Upper lobe of left lung (tissue), 6 donors: ENCODE results near the gene DLGAP1. TPM values are rescaled to one million over a fixed set of nuclear protein-coding genes. Genes with fewer than 3 reads are reported as not detected.
"Not testable (repeated sequence)": the region's sequence is repeated elsewhere in the genome, so short reads cannot be mapped to it uniquely, and the experiment has no call there.

Experiments
- ATAC-seq, 2 donors: fragments of 200-7000 bp; cut with Tn5 transposase; one replicate each; pipeline ENCODE4 v1.9.1; 2022; ENCODE audit warnings: mild to moderate bottlenecking in 2 of 2, moderate library complexity in 2 of 2; ENCODE audit not compliant: low FRiP score in 2 of 2
- DNase-seq, 2 donors: peaks; one replicate each; pipeline ENCODE4 v3.0.0-alpha.2; 2019 to 2020
- H3K27ac ChIP-seq, 4 donors: fragments of 200-600 bp; sonication (generic); one replicate each; pipeline ENCODE4 v1.5.1; 2016 to 2019
- H3K27me3 ChIP-seq, 4 donors: fragments of 200-600 bp; sonication (generic); one replicate each; pipeline ENCODE4 v1.5.1; 2017 to 2019
- H3K36me3 ChIP-seq, 4 donors: fragments of 200-600 bp; sonication (generic); one replicate each; pipeline ENCODE4 v1.5.1; 2016 to 2019
- H3K4me1 ChIP-seq, 4 donors: fragments of 200-600 bp; sonication (generic); one replicate each; pipeline ENCODE4 v1.5.1; 2018 to 2019
- H3K4me3 ChIP-seq, 4 donors: fragments of 200-600 bp; sonication (generic); one replicate each; pipeline ENCODE4 v1.5.1; 2017 to 2019; ENCODE audit warnings: mild to moderate bottlenecking in 2 of 4, moderate library complexity in 1 of 4
- H3K9me3 ChIP-seq, 4 donors: fragments of 200-600 bp; sonication (generic); one replicate each; pipeline ENCODE4 v1.5.1; 2018 to 2019
- EP300 ChIP-seq, 4 donors: sonication (generic); formaldehyde crosslinking; IDR thresholded peaks; one replicate each; pipeline ENCODE4 v1.5.1; 2017; ENCODE audit warnings: antibody characterized with exemption in 4 of 4, control low read depth in 2 of 4
- POLR2A ChIP-seq, 4 donors: fragments of 450-650 bp; IDR thresholded peaks; one replicate each; pipeline ENCODE4 v1.5.1; 2016 to 2017; ENCODE audit warnings: antibody characterized with exemption in 4 of 4, mild to moderate bottlenecking in 2 of 4
- POLR2AphosphoS5 ChIP-seq, 2 donors: sonication (generic); formaldehyde crosslinking; IDR thresholded peaks; one replicate each; pipeline ENCODE4 v1.5.1; 2017; ENCODE audit warnings: antibody characterized with exemption in 2 of 2
- WGBS, 2 donors: methylation state at CpG; one replicate each; pipeline ENCODE4 v1.1.5; 2017 to 2018; 5-methylcytosine and 5-hydroxymethylcytosine counted together
- total RNA-seq, 6 donors: library from RNA; depleted of rRNA in 4 of 6; stranded (reverse); fragments of >200 nt in 4 of 6; gene quantifications; one replicate each; pipeline versions ENCODE4 v1.1.0 to v1.2.1, GENCODE V29; 2016 to 2021
- TF ChIP-seq, protein P1 (sequence below), 6 experiments: fragments of 450-650 bp in 4 of 6; fragments of 200-600 bp in 2 of 6; sonication (generic) in 2 of 6; IDR thresholded peaks; one replicate each; pipeline ENCODE4 v1.5.1; 2016 to 2019; ENCODE audit warnings: antibody characterized with exemption in 6 of 6
- donor health status: DM: no; HTN: no; CAD: no; lungs with moderate emphysema.
- donor health status: DM: no; HTN: yes; CAD: no; lungs with severe emphysema.

The DLGAP1 gene
- total RNA-seq, 6 donors from 2014 or later: 2.1 to 4.6 (median 3.6) TPM

DNA sequence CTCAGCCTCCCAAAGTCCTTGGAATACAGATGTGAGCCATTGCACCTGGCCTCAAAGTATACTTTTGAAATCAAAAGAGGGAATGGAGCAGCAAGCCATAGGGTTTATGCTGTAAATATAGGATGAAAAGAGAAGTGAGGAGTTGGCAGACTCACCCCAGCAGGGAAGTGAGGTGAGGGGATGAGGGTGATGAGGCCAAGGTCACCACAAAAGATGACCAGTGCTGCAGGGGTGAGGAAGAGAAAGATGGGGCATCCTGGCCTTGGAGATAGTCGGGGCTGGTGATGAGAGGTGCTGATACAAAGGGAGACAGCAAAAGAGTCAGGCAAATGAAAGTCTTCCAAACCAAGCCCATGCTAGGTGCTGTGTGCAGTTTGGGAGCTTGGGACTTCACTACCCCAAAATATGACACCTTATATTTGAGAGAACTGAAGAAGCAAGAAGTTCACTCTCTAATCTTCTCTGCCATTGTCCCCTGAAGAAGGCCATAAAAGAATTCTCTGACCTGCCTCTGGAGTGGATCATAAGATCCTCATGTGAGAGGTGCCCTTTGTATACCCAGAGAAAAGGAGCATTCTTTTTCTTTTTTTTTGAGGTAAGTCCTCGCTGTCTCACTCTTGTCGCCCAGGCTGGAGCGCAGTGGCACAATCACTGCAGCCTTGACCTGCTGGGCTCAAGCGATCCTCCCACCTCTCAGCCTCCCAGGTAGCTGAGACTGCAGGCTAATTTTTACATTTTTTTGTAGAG is 974.1 kb downstream of the DLGAP1 start:
- 93 to 95% methylated on average over 5 of the region's 5 CpGs for WGBS, 2 donors
- DNase-seq (no peak), ATAC-seq (no peak)
- H3K9me3 ChIP-seq: no peaks in the 10 kb centered on the region
- no peaks in the 10 kb centered on the region for H3K27me3 ChIP-seq
- H3K4me1 ChIP-seq: no peaks in the 10 kb centered on the region
- TF ChIP-seq EP300 (IDR thresholded peaks at IDR 0.05) (no peak), POLR2A (IDR thresholded peaks at IDR 0.05) (no peak), POLR2AphosphoS5 (IDR thresholded peaks at IDR 0.05) (no peak)
- TF ChIP-seq, protein P1, sequence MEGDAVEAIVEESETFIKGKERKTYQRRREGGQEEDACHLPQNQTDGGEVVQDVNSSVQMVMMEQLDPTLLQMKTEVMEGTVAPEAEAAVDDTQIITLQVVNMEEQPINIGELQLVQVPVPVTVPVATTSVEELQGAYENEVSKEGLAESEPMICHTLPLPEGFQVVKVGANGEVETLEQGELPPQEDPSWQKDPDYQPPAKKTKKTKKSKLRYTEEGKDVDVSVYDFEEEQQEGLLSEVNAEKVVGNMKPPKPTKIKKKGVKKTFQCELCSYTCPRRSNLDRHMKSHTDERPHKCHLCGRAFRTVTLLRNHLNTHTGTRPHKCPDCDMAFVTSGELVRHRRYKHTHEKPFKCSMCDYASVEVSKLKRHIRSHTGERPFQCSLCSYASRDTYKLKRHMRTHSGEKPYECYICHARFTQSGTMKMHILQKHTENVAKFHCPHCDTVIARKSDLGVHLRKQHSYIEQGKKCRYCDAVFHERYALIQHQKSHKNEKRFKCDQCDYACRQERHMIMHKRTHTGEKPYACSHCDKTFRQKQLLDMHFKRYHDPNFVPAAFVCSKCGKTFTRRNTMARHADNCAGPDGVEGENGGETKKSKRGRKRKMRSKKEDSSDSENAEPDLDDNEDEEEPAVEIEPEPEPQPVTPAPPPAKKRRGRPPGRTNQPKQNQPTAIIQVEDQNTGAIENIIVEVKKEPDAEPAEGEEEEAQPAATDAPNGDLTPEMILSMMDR (IDR thresholded peaks at IDR 0.05): no peak
- no peaks in the 10 kb centered on the region for H3K36me3 ChIP-seq
- H3K4me3 ChIP-seq: no peak overlapping the region
- H3K27ac ChIP-seq: no peak overlapping the region

DNA sequence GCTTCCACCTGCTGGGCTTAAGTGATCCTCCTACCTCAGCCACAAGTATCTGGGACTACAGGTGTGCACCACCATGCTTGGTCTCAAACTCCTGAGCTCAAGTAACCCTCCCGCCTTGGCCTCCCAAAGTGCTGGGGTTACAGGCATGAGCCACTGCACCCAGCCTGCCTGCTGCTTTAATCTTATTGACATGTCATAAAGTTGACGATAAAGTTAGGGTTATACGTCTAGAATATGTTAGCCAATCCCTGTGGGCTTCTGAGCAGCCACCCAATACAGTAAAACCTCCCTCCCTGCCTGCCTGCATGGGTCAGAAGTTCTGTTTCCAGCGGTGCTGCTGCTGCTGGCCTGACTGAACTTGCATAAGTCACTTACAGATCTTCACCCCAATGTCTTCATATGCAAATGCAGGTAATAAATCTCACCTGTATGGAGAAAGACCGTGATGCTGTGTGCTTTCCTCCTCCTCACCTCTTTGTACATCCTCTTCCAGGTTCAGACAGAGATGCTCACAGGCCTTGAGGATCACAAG is 975.1 kb downstream of the DLGAP1 start:
- Histone ChIP-seq H3K4me1 (no peaks in the 10 kb centered on the region), H3K9me3 (no peaks in the 10 kb centered on the region), H3K27ac (no peak overlapping the region), H3K4me3 (no peak overlapping the region), H3K36me3 (no peaks in the 10 kb centered on the region), H3K27me3 (no peaks in the 10 kb centered on the region)
- DNase-seq (no peak), ATAC-seq (no peak)
- TF ChIP-seq, protein P1 (IDR thresholded peaks at IDR 0.05): no peak
- TF ChIP-seq EP300 (IDR thresholded peaks at IDR 0.05) (no peak), POLR2A (IDR thresholded peaks at IDR 0.05) (no peak), POLR2AphosphoS5 (IDR thresholded peaks at IDR 0.05) (no peak)
- WGBS, 2 donors: 91 to 93% methylated on average over 5 of the region's 5 CpGs

DNA sequence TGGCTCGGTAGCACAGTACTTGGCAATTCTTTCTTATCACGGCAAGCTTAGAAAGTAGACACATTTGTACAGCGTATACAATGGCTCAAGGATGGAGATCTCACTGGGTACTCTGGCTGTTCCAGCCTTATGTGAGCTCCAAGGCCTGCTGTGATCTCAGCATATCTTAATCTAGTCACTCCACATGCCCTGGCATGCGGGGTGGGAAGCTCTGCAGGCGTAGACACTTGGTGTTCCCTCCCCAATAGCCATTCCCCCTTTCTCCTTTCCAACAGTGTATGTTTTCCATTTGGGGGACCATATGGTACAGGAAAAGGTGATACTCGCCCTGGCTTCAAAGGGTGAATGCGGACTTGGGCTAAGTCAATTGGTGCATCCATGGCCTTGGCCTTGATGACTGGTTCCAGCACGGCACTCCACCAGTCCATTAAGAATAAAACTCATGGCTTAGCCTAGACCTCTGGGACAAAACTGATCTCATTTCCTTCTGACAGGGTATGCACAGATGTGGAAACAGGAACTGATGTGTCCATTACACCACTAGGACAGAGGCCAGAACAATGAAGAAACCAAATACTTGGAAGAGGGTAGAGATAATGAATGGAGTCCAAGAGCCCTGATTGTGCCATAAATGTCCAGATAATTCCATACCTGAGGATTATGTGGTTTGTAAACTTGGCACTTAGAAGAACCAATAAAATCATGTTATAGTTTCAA is 976.7 kb downstream of the DLGAP1 start:
- Histone ChIP-seq H3K4me3 (no peak overlapping the region), H3K27me3 (no peaks in the 10 kb centered on the region), H3K27ac (no peak overlapping the region), H3K4me1 (no peaks in the 10 kb centered on the region), H3K36me3 (no peaks in the 10 kb centered on the region), H3K9me3 (no peaks in the 10 kb centered on the region)
- WGBS, 2 donors: 93 to 96% methylated on average over 8 of the region's 8 CpGs
- DNase-seq (no peak), ATAC-seq (peak; percentile 20 to 79)
- TF ChIP-seq EP300 (IDR thresholded peaks at IDR 0.05) (no peak), POLR2A (IDR thresholded peaks at IDR 0.05) (no peak), POLR2AphosphoS5 (IDR thresholded peaks at IDR 0.05) (no peak)
- TF ChIP-seq, protein P1 (IDR thresholded peaks at IDR 0.05): no peak

DNA sequence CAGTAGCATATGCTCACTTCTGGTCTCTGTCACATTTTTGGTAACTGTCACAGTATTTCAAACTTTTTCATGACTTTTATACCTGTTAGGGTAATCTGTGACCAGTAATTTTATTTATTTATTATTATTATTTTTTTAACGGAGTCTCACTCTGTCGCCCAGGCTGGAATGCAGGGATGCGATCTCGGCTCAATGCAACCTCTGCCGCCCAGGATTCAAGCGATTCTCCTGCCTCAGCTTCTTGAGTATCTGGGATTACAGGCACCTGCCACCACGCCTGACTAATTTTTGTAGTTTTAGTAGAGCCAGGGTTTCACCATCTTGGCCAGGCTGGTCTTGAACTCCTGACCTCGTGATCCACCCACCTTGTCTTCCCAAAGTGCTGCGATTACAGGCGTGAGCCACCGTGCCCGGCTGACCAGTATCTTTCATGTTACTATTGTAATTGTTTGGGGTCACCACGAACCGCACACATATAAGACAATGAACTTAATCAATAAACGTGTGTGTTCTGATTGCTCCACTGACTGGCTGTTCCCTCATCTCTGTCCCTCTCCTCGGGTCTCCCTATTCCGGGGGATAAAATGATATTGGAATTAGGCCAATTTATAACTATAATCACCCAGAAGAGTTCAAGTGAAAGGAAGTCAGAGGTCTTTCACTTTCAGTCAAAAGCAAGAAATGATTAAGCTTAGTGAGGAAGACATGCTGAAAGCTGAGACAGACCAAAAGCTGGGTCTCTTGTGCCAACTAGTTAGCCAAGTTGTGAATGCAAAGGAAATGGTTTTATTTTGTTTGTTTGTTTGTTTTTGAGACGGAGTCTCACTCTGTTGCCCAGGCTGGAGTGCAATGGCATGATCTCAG is 982.2 kb downstream of the DLGAP1 start:
- Histone ChIP-seq H3K36me3 (no peaks in the 10 kb centered on the region), H3K4me3 (no peak overlapping the region), H3K4me1 (no peaks in the 10 kb centered on the region), H3K27ac (no peak overlapping the region), H3K27me3 (no peaks in the 10 kb centered on the region), H3K9me3 (no peaks in the 10 kb centered on the region)
- DNase-seq (no peak), ATAC-seq (no peak)
- TF ChIP-seq EP300 (IDR thresholded peaks at IDR 0.05) (no peak), POLR2AphosphoS5 (IDR thresholded peaks at IDR 0.05) (no peak), POLR2A (IDR thresholded peaks at IDR 0.05) (no peak)
- TF ChIP-seq, protein P1 (IDR thresholded peaks at IDR 0.05): no peak
- 82 to 88% methylated on average over 18 of the region's 18 CpGs for WGBS, 2 donors

DNA sequence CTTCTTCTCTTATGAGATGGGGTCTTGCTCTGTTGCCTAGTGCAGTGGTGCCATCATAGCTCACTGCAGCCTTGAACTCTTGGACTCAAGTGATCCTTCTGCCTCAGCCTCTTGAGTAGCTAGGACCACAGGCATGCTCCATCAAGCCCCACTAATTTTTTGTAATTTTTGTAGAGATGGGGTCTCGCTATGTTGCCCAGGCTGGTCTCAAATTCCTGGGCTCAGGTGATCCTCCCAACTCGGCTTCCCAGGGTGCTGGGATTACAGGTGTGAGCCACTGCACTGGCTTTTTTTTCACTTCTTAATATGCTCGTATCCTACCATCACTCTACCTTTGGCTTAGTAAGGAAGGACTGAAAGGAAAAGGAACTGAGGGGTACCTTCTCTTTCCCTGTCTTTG is 983.0 kb downstream of the DLGAP1 start:
- H3K27me3 ChIP-seq, H3K27ac ChIP-seq, DNase-seq, H3K4me1 ChIP-seq, ATAC-seq, H3K36me3 ChIP-seq, H3K4me3 ChIP-seq, H3K9me3 ChIP-seq: not testable (repeated sequence)
- WGBS, 2 donors: 94 to 97% methylated on average over 3 of the region's 3 CpGs
